Measurements from ENCODE around the gene CCDC89. TPM values are rescaled to one million over a fixed set of nuclear protein-coding genes. Genes with fewer than 3 reads are reported as not detected.

CCDC89 gene
- not detected for polyA plus RNA-seq (2012; ENCODE audit: insufficient read depth, insufficient read length)

GRCh38 chr11:85685820-85686459 lies at the start of gene CCDC89:
TSS of gene CCDC89 (minus strand) at chr11:85686195. CDS start at chr11:85686130, 65 bp downstream.
- no peak for DNase-seq (ENCODE audit: low read depth, low spot score)
- H3K4me3 ChIP-seq (ENCODE audit: low read length): no peak within 1 kb of the TSS

- no peak overlapping the region for H3K4me3 ChIP-seq (ENCODE audit: low read length)
- DNase-seq (ENCODE audit: low read depth, low spot score): no peak
These were observed 47.0 kb upstream of the CCDC89 start for GRCh38 chr11:85732965-85733364.

DNA sequence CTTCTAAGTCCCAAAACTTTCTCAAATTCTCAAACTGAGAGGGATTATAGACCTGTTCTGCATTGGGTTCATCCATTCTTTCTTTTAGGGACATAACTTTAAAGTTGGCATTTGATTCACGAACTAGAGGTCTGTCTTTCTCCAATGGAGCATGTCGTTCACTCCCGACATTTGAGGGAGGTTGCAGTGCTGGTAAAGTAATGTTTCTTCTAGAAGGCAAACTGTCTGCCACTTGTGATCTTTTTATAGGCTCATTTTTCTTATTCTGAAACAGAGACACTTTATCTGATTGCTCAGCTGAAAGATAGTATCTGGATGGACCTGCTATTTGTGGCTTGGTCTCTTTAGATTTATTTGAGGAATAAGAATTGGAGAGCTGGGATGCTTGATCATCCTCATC lies 40.4 kb upstream of the CCDC89 start:
- DNase-seq (ENCODE audit: low read depth, low spot score): no peak
- no peak overlapping the region for H3K4me3 ChIP-seq (ENCODE audit: low read length)

- no peak overlapping the region for H3K4me3 ChIP-seq (ENCODE audit: low read length)
- DNase-seq (ENCODE audit: low read depth, low spot score): no peak
These were observed 39.7 kb upstream of the CCDC89 start for GRCh38 chr11:85725510-85726258.

- H3K4me3 ChIP-seq (ENCODE audit: low read length): no peak overlapping the region
- no peak for DNase-seq (ENCODE audit: low read depth, low spot score)
These were observed 38.9 kb upstream of the CCDC89 start for GRCh38 chr11:85724748-85725465.

- H3K4me3 ChIP-seq (ENCODE audit: low read length): no peak overlapping the region
- no peak for DNase-seq (ENCODE audit: low read depth, low spot score)
These were observed 37.1 kb upstream of the CCDC89 start for GRCh38 chr11:85723088-85723487.

DNA sequence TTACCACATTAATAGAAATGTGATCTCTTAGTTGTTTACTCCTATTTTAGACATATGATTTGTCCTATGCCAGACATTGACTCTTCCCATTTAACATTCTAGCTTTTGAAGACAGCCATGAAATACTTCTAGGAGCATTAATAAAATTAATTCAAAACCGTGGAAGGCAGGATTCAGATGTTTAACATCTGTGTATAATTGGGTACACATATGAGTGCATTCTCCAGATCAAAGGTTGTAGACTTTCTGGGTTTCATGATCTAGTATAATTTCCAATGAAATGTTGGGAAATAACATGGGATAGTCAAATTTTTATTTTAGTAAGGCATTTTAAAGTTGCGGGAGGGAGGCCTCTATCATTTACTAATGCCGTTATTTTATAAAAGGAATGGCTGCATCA lies 35.2 kb upstream of the CCDC89 start:
- no peak for DNase-seq (ENCODE audit: low read depth, low spot score)
- H3K4me3 ChIP-seq (ENCODE audit: low read length): no peak overlapping the region

DNA sequence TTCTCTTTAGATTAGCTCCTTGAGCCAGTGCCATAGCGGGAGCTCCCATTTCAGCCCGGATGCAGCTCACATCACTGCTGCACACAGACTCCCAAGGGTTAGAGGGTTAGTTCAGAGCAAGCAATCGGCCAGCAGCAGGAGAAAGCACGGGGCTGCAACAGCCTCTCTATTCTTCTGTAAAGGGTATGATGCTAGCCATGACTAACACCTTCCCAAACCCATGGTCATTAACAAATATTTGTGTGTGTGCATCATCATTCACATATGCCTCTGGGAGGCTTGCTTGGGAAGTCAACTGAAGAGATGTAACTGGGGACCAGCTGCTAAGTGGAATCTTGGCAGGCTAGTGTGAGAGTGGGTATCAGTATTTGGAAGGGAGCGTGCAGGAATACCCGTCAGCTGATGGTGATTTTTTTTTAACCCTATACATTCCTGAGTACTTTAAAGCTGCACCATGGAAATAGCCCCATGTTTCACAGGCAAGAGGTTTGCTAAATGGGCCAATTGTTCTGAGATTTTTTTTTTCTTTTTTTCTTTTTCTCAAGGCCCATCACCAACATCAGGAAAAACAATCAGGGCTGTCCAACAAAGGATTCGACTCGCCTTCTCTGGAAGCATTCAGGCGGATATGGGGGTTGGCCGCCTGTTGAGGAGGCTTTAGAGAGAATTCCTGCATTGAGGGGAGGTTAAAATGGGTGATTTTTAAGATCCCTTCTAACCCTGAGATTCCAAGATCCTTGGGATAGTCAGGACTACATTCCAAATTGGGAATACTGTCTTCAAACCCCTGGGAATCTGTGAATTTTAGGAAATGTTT lies 33.2 kb upstream of the CCDC89 start:
- DNase-seq (ENCODE audit: low read depth, low spot score): no peak
- H3K4me3 ChIP-seq (ENCODE audit: low read length): no peak overlapping the region

DNA sequence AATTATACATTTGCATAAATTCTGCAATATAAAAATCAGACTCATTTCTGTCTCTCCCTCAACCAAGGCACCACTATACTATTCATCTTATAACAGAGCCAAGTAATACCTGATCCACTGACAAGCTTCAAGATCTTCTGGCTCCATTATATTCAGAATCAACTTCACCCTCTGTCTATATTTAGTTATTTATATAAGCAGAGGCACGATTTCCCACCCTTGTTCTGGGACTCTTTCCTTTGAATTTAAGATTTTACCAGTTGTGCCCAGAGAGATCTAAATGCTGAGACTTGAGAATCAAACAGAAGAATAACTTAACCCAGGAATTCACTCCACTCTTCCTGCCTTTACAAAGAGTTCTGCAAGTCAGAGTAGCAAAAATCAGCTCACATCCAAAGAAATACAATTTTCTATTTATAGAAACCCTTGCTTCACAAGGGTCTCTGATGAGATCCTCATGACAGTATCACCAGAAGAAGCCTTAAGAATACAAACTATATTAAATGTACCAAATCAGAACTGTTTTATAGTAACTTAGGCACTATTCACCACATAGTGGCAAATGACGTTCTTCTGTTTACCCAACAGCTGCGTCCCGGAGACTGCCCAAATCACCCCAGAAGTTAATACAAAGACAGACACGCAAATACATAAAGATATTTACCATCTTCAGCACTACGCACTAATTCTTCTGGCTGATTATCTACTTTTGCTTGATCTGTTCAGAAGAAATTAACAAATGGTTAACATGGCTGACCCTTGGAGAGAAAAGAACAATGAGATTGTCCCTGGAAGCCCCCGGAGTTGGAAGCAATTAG lies 32.3 kb upstream of the CCDC89 start:
- no peak for DNase-seq (ENCODE audit: low read depth, low spot score)
- no peak overlapping the region for H3K4me3 ChIP-seq (ENCODE audit: low read length)

- no peak overlapping the region for H3K4me3 ChIP-seq (ENCODE audit: low read length)
- DNase-seq (ENCODE audit: low read depth, low spot score): no peak
These were observed 31.4 kb upstream of the CCDC89 start for GRCh38 chr11:85717429-85717828.

GRCh38 chr11:85712953-85713352 lies 27.0 kb upstream of the CCDC89 start:
- no peak for DNase-seq (ENCODE audit: low read depth, low spot score)
- no peak overlapping the region for H3K4me3 ChIP-seq (ENCODE audit: low read length)

DNA sequence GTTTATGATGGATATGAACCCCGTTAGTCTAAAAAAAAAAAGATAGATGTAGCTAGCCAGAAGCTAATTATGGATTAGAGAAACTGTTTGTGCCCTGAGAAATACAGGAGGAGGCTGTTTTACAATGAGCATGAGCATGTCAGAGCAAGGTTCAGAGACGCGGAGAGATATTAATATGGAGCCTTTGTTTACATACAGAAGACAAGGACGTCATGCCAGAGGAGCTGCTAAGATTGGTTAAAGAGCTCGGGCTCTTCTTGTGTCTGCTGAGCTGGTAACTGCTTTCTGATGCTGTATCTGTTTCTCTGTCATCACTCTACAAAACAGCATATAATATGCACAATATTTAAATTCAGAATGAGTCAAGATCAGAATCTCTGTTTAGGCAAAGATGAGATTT lies 24.9 kb upstream of the CCDC89 start:
- H3K4me3 ChIP-seq (ENCODE audit: low read length): no peak overlapping the region
- DNase-seq (ENCODE audit: low read depth, low spot score): no peak

- no peak for DNase-seq (ENCODE audit: low read depth, low spot score)
- H3K4me3 ChIP-seq (ENCODE audit: low read length): no peak overlapping the region
These were observed 24.1 kb upstream of the CCDC89 start for GRCh38 chr11:85709941-85710702.

DNA sequence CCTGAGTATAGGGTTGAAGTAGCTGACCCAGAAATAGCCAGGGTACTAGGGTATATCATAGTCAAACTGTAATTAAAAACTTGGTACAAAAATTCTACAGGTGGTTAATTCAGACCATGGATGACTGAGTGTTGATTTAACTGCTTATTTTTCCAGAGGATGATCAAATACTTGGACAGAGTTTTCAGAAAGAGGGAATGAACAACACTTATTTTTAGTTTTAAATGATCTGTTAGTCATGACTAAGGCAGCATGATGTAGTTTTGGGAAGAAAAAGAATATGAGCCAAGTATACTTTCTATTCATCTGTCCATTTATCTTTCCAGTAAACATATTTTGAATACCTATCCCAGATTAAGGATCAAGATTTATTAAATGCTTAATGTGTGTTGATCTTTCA lies 19.8 kb upstream of the CCDC89 start:
- DNase-seq (ENCODE audit: low read depth, low spot score): no peak

GRCh38 chr11:85704967-85705366 lies 19.0 kb upstream of the CCDC89 start:
- H3K4me3 ChIP-seq (ENCODE audit: low read length): no peak overlapping the region
- no peak for DNase-seq (ENCODE audit: low read depth, low spot score)

More for the DNA sequence above, 19.8 kb upstream of the CCDC89 start:
- no peak overlapping the region for H3K4me3 ChIP-seq (ENCODE audit: low read length)

GRCh38 chr11:85699957-85700741 lies 14.2 kb upstream of the CCDC89 start:
- no peak overlapping the region for H3K4me3 ChIP-seq (ENCODE audit: low read length)
- peak; percentile 8 for DNase-seq (ENCODE audit: low read depth, low spot score)

DNA sequence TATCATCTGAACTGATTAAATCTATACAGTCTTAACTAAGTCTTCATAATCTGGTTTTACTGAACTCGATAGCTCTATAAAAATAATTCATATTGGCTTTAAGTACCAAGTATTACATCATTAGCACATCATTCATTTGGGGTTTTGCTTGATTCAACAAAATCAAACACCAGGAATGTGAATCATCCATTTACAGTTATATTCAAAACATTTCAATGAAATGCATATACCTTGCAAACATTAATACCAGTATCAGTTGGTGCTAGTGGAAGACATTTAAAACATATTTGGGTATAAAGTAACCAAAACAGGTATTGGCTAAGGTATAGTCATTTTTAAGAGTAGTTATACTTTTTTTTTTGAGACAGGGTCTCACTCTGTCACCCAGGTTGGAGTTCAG lies 12.2 kb upstream of the CCDC89 start:
- DNase-seq (ENCODE audit: low read depth, low spot score): no peak
- H3K4me3 ChIP-seq (ENCODE audit: low read length): no peak overlapping the region

Data from Jurkat, Clone E6-1 (cell line).